Activated CD4-positive, alpha-beta T cell treated with anti-CD3 and anti-CD28 coated beads for 4 hours (primary cell): Measurements from ENCODE around the gene LFNG.
"Not testable (repeated sequence)": the region's sequence is repeated elsewhere in the genome, so short reads cannot be mapped to it uniquely, and the experiment has no call there.

ENCODE experiments used
- DNase-seq, 2 donors: peaks; one replicate each; pipeline ENCODE4 v3.0.0-alpha.2; 2020

LFNG gene

DNA sequence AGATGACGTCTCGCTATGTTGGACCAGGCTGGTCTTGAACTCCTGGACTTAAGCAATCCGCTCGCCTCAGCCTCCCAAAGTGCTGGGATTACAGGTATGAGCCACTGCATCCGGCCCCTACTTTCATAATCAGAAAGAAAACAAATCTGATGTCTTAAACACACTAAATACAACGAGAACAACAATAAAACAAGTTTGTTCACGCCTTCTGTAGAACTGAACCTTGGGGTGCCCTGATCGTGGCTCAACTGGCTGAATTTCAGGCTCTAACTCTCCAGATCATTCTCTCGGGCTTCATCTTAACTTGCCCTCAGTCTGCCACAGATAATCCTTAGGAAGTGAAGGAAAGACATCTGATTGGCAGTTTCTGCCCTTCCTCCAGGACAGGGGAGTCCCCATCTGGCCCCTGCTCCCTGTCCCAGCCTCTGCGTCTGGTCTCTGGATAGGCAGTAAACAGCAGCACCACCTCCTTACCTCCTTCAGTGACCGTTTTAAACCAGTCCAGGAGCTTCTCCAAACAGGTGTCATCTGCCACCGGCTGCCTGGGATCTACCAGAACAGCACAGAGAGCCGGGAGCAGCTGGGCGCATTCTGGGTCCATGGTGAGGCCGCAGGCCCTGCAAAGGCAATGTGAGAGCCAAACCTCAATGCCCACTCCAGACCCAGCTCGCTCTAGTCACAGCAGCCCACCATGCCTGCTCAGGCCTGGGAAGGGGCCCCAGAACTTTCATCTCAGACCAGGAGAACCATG, 34.4 kb downstream of the LFNG start:
- DNase-seq, result no peak

DNA sequence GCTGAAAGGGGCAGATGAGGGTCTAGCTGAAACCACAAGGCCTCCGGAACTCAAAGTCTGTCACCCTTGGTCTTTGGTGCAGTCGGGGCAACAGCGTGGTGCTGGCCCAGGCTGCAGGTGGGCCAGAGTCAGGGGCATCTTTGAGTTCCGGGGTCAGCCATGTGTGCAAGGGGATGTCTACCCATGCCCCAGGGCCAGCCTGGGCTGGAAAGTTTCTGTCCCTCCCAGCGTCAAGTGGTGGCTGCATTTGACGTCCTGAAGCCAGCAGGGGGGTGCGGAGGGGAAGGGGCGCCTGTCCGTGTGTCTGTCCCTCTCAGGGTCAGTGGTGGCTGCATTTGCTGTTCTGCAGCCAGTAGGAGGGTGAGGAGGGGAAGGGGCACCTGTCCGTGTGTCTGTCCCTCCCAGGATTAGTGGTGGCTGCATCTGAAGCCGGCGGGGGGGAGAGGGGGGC, 35.1 kb downstream of the LFNG start:
- no peak for DNase-seq

DNA sequence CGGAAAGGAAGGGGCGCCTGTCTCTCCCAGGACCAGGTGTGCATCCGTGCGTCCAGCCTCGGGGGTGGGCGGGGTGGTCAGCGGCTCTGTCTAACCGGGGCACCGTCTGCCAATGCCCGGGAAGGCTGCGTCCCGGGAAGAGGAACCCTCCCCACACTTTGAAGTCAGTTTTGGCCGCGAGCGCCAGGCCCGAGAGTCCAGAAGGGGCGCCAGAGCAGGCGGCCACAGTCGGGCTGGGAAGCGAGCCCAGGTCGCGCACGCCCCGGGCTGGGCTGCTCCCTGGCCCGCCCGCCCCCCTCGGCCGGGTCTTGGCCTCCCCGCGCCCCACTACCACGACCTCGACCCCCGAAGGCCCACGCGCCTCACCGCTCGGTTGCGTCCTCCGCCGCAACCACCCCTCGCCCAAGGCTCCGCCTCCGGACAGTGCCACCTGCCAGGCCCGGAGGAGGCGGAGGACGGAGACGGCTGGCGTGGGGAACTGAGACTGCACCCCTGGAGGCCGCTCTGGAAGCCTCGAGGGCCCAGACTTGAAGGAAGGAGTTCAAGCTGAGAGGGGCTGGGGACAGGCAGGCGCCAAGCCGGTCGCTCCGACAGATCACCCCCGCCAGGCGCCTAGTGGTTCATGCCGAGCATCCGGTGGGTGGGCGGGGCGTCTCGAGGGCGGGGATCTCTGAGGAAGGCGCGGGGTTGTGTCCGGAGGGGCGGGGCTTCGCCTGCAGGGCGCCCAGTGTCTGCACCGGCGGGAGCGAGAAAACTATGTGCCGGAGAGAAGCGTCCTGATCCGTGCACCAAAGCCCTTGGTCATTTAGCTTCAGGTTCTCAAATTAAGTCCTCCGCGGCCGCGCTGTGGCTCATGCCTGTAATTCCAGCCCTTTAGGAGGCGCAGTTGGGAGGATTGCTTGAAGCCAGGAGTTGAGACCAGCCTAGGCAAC, 35.8 kb downstream of the LFNG start, which contains the start of gene BRAT1:
BRAT1 (minus strand) TSS at position 404 of the 932 bp plus-strand sequence. CDS start 1,093 bp downstream, outside the sequence.
- DNase-seq, result peak; percentile 95 to 97

DNA sequence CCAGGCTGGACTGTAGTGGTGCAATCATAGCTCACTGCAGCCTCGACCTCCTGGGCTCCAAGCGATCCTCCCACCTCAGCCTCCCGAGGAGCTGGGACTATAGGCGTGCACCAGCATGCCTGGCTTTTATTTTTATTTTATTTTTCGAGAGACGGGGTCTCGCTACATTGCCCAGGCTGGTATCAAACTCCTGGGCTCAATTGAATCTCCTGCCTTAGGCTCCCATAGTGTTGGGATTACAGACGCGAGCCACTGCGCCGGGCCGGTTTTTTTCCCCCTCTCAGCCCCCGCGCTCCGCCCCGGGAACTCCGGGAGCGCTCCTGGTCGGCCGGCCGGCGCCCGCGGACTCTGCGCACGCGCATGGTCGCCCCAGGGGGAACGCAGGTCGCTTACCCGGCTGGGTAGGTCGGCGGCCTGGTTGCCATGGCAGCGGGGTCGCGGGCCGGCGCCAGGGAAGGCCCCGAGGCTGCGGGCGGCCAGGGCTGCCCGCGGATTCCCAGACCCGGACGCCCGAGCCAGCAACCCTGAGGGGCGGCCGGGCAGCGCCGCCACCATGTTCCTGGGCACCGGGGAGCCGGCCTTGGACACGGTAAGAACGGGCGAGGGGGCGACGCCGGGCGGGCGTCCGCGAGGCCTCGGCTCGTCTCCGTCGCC, 39.2 kb downstream of the LFNG start, which contains the start of gene IQCE:
IQCE (plus strand) TSS at position 351 of the 654 bp plus-strand sequence; CDS start at position 554, 203 bp downstream.
- peak; percentile 86 to 87 for DNase-seq

DNA sequence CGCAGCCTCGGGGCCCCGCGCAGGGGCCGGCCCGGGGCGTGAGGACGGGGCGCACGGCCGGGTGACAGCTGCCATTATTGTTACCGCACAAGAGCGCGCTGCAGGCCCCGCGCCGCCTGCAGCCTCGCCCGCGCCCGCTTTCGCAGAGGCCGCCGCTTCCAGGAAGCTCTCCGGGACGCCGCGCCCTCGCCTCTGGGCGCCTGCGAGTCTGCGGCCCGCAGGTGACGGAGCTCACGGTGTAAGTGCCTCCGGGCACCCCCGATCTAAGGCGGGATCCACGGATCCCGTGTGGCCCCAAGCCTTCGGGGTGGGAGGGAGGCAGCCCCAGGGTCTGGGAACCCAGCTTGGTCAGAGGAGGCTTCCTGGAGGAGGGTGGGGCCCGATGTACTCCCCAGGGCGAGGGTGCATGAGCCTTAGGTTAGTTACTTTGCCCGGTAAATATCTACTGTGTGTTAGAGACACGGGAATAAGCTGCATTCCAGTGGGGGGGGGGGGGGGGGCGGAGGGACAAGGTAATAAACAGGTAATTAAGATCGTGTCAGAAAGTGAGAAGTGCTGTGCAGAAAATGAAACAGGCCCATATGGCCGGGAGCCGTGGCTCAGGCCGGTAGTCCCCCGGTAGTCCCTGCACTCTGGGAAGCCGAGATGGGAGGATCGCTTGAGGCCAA, 39.8 kb downstream of the LFNG start:
- DNase-seq, result no peak

DNA sequence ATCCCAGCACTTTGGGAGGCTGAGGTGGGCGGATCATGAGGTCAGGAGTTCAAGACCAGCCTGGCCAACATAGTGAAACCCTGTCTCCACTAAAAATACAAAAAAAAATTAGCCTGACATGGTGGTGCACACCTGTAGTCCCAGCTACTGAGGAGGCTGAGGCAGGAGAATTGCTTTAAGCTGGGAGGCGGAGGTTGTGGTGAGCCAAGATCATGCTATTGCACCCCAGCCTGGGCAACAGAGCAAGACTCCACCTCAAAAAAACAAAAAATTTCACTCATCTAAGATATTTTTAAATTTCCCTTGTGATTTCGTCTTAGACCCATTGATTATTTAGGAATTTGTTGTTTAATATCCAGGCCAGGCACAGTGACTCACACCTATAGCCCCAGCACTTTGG, 44.4 kb downstream of the LFNG start:
- not testable (repeated sequence) for DNase-seq

DNA sequence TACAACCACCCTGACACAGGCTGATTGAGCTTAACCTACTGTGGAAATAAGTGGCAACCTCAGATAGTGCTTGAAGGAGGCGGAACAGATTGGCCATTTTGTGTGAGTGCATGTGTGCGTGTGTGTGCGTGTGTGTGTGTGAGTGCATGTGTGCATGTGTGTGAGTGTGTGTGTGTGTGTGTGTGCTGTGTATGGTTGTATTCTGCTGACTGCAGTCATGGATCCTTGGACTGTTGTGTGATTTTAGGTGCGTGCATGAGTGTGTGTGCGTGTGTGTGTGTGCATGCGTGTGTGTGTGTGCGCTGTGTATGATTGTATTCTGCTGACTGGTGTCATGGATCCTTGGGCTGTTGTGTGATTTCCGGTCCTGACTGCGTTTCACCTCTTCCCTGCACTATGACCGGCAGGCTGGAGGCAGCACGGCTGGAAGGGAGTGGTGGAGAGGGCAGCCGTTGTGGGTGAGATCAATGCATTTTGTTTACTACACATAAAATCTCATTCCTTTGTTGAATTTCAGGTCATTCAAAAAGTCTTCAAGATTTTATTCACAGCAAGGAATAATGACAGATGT, 45.5 kb downstream of the LFNG start:
- no peak for DNase-seq

DNA sequence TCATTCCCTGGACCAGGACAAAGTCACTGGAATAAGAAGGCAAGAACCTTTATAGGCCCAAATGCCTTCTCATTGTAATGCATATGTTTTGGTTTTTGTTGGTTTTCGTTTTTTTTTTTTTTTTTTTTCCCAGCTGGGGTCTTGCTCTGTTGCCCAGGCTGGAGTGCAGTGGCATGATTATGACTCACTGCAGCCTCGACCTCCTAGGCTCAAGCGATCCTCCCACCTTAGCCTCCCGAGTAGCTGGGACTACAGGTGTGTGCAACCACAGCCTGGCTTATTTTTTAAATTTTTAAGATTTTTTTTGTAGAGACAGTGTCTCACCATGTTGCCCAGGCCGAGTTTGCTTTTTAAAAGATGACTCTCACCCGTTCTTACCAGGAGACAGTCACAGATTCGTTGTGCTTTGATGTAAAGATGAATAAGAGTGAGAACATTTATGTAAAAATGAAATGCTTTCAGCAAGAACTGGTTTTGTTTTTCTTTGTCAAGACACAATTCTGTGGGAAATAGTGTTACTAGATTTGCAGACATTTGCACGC, 46.8 kb downstream of the LFNG start:
- no peak for DNase-seq

DNA sequence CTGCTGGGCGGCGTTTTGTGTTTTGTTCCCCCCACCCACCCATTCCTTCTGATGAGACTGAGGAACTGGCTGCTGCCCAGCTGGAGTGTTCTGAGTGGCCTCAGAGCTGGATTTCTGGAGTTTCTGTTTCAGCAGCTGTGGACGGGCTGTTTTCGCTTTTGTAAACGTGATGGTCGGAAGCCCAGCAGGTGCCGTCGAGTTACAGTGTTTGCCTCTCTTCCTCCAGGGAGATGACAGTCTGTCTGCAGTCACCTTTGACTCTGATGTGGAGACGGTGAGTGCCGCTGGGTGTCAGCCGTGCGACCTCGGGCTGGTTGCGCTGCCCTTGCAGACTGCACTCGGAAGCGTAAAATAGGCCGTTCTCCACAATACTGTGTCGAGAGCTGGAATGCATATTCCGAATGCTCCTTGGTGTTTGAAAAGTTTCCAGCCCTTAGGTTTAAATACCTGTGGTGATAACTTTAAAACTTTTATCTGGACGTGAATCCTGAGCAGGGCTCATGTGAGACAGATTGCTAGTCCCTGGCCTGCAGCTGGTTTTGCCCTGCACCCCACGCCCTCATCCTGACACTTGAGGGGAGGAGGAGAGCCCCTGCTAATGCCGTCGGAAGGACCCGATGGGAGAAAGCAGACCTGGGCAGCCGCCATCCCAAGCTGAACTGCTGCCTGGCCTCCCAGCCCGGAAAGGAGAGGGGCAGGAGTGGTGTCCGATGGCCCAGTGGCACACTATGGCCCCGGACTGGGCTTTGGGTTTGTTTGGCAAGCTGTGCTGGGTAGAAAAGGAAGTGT, 47.5 kb downstream of the LFNG start:
- peak in 1 of 2 donors; percentile 24 for DNase-seq

DNA sequence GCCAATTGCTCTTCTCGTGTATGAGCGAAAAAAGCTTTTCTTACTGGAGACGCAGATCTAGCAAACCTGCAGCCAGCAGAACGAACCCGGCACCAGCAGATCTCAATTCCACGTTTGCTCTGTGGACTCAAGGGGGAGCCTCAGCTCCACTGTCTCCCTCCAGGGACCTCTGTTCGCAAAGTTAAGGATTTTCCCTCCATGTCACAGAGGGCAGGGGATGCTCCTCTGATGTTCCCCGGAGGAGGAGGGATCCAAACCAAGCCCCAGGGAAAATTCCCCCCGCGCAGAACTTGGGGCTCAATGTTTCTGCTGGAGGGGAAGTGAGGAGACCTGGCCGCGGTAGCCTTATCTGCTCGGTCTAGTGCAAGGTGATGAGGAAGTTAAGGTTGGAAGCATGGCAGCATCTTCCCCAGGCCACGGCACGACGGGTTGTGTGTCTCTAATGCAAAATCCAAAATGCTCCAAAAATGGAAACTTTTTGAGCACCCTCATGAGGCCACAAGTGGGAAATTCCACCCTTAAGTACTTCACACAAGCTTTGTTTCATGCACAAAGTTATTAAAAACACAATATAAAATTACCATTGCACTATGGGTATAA, 48.2 kb downstream of the LFNG start:
- DNase-seq, result no peak

DNA sequence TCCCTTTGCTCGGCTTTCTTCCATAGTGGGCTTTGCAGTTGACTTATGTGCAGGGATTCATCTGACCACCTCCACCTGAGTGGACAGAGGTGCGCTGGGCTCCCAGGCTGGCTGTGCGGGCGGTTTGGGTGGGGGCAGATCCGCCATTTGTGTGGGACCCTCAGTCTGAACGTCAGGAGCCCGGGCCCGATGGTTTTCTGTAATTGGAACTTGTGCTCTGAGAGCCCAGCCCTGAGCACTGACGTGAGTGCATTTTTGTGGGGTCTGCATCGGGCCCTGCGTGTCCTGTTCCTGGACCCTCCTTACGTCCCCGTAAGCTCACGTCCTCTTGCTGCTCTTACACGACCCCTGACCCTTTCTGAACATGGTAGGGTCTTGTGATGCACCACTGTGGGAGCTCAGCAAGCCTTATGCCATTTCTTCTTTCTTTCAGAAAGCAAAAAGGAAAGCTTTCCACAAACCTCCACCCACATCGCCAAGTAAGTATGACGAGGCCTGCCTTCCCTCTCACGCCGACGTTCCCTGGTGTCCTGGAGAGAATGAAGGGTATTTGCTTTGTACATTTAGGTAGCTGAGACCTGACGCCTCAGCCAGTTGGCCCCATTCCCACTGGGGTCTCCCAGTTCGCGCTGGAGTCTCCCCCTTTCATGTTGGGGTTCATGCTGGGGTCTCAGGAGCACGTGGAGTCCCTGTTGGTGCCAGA, 49.1 kb downstream of the LFNG start:
- DNase-seq, result no peak

DNA sequence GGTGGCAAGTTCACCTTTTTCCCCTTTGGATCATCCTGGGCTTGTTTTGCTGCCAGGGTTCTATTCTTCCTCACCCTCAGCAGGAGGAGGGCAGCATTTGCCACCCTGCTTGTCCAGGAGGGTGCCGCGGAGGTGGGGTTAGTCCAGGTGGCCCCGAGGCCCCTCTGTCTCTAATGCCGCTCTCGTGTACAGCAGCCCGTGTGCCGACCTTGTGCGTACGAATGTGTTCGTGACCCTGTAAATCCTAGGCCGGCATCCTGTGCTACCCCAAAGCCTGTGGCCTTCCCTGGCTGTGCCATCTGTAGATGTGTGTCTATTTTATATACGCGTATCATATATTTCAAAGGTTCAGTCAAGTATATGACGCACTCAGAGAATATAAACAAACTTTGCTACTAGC, 49.8 kb downstream of the LFNG start:
- no peak for DNase-seq

DNA sequence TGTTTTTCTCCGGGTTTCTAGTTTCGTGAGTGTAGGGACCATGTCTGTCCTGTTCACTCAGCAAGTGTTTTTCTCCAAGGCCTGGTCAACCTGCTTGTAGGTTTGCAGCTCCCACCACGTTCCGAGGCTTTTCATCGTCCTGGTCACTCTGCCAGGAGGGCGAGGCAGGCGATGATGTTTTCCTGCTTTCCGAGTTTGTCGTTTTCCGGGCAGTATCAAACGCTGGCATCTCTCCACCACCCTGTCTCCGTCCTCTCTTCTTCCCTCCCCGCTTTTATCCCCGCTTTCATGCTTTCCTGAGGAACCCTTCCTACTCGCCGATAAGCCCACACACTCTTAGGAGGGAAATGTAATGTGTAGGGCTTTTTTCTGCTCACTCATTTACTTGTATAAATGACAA, 50.4 kb downstream of the LFNG start:
- DNase-seq, result no peak

DNA sequence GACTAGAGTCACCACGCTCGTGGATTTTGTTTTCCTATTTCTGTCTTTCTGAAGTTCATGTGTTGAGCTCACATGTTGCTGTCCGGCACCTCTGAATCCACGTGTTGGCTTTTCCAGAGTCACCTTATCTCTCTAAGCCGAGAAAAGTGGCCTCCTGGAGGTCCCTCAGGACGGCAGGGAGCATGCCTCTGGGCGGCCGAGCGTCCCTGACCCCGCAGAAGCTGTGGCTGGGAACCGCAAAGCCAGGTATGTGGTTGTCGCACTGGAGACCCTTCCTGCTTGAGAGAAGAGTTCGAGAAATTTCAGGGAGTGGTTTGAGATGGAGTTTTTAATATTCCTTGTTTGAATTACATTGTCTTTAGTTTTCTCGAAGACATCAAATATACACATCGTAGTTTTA, 51.8 kb downstream of the LFNG start:
- no peak for DNase-seq

DNA sequence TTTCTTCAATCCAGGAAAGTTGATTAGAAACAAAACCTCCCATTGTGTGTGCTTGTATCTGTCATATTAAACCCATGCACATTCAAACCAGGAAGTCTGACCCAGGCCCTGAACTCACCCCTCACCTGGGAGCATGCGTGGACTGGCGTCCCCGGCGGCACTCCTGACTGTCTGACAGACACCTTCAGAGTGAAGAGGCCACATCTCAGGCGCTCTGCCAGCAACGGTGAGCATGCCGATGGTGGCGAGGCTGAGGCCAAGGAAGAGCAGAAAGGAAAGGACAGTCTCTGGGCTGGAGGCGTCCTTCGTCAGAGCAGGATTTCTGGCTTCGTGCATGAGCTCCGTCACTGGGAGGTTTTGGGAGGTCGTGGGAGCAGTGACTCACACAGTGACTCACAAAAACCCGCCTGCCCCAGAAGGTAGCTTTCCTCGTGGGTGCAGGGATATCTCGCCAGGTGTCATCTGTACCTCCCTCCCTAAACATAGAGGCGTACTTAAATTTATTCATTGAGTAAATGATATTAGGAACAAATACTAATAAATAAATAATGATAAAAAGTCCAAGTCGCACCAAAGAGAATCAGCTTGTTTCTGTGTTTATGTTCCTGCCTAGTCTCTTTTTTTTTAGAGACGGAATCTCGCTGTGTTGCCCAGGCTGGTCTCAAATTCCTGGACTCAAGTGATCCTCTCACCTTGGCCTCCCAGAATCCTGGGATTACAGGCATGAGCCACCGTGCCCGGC, 52.7 kb downstream of the LFNG start:
- DNase-seq, result peak; percentile 22 to 25

DNA sequence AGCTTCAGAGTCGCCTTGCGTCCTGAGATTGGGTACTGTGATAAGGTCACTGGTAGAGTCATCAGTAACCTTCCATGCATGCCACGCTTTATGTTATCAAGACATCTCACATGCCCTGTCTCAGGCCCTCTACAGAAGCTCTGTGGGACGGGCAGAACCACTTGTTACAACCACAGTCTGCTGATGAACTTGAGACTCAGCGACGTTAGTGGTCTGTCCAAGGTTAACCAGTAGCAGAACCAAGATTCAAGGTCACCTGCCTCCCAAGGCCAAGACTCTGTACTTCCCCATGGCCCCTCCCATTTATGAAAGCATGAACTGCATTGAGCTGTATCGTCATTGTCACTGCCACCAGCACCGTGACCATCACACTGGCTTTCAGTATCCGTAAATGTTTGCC, 54.2 kb downstream of the LFNG start:
- no peak for DNase-seq

DNA sequence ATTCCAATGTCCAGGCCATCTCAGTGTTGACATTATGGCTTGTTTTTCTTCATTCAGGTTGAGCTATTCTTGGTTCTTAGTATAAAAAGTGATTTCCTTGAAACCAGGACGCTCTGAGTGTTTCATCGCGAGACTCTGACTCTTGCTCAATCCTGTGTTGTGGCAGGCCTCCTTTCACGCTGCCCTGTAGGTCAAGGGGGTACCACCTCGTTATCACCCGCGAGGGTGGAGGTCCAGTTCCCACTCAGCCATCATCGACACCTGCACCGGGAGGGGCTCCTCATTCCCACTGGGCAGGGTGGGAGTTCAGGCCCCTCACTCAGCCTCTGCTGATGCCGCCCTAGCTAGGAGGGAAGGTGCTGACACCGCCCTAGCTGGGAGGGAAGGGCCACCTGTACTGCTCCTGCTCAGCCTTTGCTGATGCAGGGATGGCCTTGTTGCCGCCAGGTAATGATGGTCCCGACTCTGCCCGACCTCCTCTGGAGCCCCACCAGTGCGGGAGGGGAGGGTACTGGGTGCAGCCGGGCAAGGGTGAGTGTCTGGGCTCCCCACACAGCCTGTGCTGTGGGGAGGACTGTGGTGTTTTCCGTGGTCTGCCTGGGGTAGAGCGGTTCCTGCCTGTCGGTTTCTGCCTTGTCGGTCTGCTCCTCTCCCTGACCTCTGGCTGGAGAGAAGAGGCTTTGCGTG, 55.6 kb downstream of the LFNG start:
- DNase-seq, result no peak

DNA sequence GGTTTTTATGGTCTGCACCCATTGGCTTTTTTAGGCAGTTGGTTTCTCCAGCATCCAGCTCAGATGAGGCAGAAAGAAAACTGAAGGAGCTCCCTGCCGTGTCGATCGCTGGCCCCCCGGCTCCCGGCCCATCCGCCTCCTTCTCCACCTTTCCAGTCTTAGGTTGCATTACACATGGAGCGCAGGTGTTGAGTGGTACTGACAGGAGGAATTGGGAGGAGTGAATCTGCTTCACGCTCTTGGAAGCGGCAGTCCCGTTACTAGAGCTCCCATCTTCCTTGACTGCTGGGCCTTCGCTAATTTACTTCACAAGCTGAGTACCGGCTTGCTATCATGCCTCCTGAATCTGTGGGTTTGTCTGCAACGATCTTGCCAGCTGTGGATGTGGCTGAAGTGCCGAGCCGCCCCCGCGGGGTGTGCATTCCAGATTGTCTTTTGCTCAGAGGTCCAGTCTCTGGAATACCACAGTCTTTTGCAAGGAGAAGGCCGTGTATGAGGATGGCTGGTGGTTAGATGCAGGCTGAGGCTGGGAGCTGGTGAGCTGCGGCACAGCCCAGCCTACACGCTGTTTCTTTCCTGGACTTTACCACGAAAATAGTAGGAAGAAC, 56.3 kb downstream of the LFNG start:
- no peak for DNase-seq
